NCI-H526 (cell line): ENCODE data around the gene OR2C1.

Source experiments
- DNase-seq, 2 experiments: peaks; one replicate each; lab custom pipeline; 2025; lab: John Stamatoyannopoulos, UW

The OR2C1 gene

GRCh38 chr16:3355589-3355988 is at the start of gene OR2C1:
TSS of gene OR2C1 (plus strand) at chr16:3355889. CDS start at chr16:3355941, 52 bp downstream.
- no peak for DNase-seq

DNA sequence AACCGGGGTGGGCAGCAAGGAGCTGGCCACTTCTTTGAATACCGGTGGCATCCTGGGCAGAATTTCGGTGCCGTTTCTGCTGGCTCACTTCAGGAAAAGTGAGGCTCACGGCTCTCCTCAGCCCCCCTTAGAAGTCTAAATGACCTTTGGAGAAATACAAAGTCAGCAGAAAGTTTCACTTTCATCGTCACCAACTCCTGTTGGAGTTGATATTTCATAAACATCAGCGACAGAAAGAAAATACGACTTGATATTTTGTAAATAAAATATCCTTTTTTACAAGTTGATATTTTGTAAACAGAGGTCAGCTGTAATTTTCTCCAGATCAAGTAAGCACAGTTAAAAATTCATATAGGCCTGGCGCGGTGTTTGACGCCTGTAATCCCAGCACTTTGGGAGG is 49.6 kb upstream of the OR2C1 start:
- DNase-seq: no peak

DNA sequence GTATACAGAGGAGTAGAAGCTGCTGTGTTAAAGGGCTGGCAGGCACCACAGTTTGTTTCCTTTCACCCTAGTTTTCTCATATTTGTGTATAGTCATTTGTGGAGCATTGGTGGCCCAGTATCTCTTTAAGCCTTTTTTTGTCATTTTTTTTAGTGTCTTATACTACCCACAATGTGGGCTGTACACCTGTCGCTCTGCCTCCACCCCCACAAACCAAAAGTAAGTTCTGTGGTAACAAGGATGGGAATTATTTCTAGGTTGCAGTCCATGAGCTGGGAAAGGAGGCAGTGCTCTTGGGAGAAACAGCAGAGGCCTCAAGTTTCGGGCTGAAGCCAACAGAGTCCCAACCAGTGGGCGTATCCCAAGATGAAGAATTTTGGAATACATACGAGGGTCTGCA is 44.2 kb upstream of the OR2C1 start:
- no peak for DNase-seq

DNA sequence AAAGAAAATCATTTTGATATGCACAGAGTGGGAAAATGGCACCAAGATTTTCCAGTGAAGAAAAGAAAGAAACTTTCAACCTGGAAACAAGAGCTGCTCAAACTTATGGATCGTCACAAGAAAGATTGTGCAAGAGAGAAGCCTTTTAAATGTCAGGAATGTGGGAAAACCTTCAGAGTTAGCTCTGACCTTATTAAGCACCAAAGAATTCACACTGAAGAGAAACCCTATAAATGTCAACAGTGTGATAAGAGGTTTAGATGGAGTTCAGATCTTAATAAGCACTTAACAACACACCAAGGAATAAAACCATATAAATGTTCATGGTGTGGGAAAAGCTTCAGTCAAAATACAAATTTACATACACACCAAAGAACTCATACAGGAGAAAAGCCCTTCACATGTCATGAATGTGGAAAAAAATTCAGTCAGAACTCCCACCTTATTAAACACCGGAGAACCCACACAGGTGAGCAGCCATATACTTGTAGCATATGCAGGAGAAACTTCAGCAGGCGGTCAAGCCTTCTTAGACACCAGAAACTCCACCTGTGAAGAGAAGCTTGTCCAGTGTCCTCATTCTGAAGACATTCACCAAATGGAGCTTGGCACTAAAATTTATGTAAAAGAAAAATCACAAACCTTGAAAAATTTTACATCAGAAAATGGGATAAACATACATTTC is 38.2 kb upstream of the OR2C1 start:
- DNase-seq: no peak

DNA sequence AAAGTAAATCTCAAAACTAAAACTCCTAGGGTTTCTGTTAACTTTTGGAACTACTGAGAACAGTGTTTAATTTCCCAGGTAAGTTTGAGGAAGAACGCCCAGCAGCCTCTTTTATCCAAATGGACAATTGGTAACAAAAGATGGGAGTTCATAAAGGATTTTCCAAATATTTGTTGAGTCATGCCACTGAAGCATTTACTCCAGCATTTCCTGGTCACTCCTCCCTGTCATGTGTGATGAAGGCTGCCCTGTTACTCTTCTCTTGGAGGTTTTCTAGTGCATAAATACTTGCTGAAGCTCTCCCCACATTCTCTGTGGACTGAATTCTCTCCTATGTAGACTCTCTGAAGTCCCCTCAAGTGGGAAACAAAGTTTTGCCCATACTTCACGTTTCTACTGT is 33.9 kb upstream of the OR2C1 start:
- no peak for DNase-seq

GRCh38 chr16:3327514-3327913 is 28.2 kb upstream of the OR2C1 start:
- no peak for DNase-seq

DNA sequence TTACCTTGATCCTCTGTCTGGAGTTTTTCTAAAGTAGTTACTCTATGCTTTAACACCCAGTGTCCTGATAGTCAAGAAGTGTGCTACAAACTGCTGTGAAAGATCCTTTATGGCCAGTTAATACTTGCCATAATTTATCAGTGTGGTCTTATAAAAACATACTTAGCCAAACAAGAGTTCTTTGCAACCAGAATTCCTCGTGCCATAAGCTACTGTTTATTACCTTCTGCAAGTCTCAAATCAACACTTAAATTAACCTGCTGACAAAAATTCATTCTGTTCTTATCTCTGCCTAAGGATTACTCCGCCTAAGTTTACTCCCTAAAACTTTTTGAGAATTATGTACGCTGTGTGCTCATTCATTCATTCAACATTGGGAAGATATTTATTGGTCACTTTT is 27.6 kb upstream of the OR2C1 start:
- DNase-seq: no peak

GRCh38 chr16:3328643-3329042 is 27.0 kb upstream of the OR2C1 start:
- no peak for DNase-seq

DNA sequence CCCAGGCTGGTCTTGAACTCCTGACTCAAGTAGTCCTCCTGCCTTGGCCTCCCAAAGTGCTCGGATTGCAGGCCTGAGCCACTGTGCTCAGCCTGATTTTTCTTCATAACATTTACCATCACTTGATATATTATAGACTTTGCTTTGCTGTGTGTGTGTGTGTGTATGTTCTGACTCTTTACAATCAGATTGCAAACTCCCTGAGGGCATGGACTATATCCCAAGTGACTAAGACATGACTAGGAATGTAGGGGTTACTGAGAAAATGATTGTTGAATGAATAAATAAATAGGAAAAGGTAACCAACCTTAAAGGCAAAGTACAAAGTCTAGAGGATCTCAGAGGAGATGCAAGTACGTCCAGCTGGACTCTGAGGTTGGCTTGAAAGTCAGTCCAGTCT is 9.6 kb upstream of the OR2C1 start:
- DNase-seq: no peak

- DNase-seq: no peak
These were observed 8.1 kb upstream of the OR2C1 start for GRCh38 chr16:3347586-3347985.

DNA sequence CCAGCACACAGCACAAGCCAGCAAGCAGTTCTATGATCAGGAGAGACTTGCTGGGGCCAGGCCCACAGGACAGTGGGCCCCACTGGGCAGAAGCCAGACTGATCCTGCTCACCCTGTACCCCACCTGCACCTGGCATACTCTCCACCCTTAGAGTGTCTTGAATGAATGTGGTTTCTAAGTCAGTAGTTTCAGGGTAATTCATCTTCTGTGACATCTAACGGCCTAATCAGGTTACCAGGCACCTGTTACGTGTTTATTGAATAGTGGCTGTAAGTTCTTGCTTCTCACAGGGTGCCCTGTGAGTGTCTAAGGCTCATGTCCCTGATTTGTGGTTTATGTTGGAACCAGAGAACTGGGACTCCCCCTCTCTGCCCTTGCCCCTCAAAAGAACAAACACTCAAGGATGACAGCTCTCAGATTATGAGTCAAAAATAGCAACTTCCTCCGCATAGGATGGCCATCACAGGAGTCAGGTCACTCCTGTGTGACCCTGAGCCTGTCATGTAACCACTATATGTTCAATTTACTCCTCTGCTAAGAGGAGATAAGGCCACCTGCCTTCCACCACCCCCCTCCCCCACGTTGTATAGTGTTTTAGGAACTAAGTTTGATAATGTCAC is 7.0 kb upstream of the OR2C1 start:
- DNase-seq: no peak

DNA sequence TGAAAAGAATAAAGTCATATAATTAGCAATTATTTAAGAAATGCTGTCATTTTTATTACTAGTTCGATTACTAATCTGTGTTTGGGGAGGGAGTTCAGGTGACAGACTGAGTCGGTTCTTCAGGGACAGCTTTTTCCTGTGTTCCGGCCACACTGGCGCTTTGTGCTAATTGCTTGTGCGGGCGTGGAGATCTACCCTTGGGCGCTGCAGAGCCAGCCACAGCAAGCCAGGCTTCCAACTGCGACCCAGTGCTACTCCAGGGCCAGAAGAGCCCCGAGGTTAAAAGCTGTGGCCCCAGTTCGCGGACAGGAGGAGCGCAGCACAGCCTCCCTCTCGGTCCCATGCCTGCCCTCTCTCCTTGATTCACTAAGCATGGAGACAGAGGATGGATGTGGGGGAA is 6.5 kb upstream of the OR2C1 start:
- no peak for DNase-seq

DNA sequence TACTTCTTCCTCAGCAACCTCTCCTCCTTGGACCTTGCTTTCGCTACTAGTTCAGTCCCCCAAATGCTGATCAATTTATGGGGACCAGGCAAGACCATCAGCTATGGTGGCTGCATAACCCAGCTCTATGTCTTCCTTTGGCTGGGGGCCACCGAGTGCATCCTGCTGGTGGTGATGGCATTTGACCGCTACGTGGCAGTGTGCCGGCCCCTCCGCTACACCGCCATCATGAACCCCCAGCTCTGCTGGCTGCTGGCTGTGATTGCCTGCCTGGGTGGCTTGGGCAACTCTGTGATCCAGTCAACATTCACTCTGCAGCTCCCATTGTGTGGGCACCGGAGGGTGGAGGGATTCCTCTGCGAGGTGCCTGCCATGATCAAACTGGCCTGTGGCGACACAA is 429 bp downstream of the OR2C1 start:
- DNase-seq: no peak

DNA sequence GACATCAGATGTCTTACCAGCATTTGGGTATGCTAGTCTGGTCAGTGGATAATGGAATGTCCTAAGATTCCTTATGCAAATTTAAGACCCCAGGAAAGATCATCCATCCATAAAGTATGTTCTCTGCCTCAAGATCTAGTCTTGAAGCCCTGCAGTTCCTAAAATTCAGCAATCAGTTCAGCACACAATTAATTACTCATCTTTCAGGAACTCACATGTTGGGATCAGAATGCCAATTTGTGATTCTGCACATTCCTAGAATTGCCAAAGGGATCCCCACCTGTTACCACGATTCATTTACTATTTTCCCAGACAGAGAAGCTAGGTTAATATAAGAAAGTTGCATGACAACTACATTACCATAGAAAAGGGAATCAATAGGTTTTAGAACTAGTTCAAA is 3.2 kb downstream of the OR2C1 start:
- no peak for DNase-seq

DNA sequence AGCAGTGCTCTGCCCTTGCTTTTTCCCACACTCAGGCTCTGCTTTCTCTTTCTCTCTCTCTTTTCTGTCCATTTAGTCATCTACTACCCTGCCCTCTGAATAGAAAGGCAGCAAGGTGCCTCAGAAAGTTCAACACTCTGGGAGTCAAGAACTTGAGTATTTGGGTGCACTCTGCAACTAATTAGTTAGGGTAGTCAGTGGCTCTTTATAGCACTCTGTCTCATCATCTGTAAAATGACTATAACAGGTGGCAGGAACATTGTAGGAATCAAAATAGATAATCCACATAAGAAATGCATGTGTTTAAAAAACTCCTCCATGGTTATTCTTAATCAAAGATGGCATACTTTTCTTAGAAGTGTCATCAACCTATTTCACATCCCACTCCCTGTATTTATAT is 7.2 kb downstream of the OR2C1 start:
- DNase-seq: no peak

- DNase-seq: no peak
These were observed 8.1 kb downstream of the OR2C1 start for GRCh38 chr16:3363793-3364192.

DNA sequence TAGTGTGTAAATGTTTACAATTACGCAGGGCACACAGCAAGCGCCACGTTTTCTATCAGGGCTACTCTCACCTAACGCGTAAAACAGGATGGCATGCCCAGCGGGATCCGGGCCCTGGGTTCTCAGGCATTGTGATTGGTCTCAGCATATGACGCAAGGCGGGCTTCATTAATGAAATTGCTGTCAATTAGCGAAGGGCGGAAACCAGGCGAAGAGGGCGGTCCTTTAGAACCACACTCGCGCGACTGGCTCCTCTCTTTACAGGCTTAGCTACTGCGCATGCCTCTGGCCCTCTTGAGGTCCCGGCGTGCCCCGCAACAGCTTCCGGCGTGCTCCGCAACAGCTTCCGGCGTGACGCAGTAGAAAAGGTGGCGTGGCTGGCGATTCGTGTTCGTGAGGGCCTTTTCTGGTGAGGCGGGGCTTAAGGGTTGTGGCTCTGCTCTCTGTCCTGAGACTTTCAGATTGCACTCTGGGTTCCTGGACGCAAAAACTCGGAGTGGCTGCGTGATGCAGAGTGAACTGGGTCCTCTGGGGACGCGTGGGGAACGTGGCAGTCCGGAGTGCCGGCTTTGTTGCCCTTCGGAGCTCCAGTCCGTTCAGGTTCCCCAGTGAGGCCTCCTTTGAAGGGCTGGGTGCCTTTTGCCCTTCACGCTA is 9.2 kb downstream of the OR2C1 start:
- DNase-seq: no peak

- DNase-seq: no peak
These were observed 13.4 kb downstream of the OR2C1 start for GRCh38 chr16:3369073-3369472.

DNA sequence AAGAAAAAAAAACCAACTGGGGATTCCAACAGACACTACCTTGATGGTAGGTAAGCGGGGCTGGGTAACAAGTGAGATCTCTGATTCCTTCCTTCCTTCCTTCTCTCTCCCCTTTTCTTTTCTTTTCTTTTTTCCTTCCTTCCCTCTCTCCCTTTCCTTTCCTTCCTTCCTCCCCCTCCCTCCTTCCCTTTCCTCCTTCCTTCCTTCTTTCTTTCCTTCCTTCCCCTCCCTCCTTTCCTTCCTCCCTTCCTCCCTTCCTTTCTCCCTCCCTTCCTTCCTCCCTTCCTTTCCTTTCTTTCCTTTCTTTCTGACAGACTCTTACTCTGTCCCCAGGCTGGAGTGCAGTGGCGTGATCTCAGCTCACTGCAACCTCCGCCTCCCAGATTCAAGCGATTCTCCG is 20.0 kb downstream of the OR2C1 start:
- DNase-seq: no peak

GRCh38 chr16:3377917-3378316 is 22.2 kb downstream of the OR2C1 start:
- no peak for DNase-seq

DNA sequence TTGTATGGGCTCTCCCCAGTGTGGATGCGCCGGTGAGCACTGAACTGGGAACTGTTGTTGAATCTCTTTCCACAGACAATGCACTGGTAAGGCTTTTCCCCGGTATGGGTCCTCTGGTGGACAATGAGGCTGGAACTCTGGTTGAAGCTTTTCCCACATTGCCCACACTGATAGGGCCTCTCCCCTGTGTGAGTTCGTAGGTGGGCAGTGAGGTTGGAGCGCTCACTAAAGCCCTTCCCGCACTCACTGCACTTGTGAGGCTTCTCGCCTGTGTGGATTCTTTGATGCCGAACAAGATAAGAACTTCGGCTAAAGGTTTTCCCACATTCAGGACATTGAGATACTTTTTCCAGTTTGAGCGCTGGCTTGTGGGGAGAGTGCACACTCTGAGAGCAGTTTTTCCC is 27.4 kb downstream of the OR2C1 start:
- no peak for DNase-seq

- DNase-seq: no peak
These were observed 32.6 kb downstream of the OR2C1 start for GRCh38 chr16:3388325-3388724.

GRCh38 chr16:3389663-3390338 is 34.1 kb downstream of the OR2C1 start:
- no peak for DNase-seq
